ENCODE data around the gene RAB37.

- TF ChIP-seq POLR2A (IDR thresholded peaks at IDR 0.05; ENCODE audit: low read length) (no peak), GATA1 (IDR thresholded peaks at IDR 0.05; ENCODE audit: low read depth, low read length) (no peak)
These were observed 47.2 kb downstream of the RAB37 start for GRCh38 chr17:74784125-74784810.

Measured in erythroblast (primary cell).